ENCODE measurements around the gene KCTD13.
"Not testable (repeated sequence)": the region's sequence is repeated elsewhere in the genome, so short reads cannot be mapped to it uniquely, and the experiment has no call there.

The KCTD13 gene

GRCh38 chr16:29877266-29877961 is 48.6 kb downstream of the KCTD13 start:
- DNase-seq: no peak

DNA sequence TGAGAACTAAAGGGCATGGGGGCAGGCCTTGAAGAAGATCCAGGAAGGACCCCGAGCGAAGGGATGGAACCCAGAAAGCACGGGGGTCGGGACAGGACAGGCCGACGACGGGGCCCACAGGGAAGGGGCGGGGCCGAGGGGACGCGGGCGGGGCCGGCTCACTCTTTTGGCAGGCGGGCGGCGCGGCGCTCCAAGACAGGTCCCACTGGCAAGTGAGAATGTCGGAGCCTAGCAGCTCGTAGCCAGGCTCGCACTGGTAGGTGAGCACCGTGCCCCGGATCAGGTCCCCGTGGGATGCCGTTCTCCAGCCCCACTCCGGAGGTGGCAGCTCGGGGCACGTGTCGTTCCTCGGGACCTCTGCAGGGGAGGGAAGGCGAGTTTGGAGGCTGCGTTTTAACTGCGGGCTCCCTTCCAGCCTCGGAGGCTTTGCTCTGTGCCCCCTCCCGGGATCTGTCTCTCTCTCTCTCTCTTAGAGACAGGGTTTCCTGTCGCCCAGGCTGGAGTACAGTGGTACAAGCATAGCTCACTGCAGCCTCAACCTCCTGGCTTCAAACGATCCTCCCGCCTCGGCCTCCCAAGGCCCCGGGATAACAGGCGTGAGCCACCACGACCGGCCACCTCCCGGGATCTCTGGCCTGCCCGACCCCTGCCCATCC is 49.3 kb downstream of the KCTD13 start:
- no peak for DNase-seq

DNA sequence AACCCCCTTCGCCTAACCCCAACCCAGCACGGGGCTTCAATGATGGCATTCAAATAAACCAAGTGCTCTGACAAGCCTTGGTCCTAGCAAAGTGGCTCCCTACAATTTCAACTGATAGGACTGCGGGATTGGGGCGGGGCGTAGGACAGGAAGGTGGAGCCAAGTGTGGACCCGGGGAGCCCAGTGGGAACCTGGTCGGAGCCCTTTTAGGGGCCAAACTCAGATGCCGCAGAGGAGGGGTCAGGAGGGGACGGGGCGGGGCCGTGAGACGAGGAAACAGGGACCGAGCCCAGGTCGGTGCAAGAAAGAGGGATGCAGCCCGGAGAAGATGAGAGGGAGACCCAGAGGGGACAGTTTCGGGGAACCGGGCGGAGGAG is 49.8 kb downstream of the KCTD13 start:
- no peak for DNase-seq

DNA sequence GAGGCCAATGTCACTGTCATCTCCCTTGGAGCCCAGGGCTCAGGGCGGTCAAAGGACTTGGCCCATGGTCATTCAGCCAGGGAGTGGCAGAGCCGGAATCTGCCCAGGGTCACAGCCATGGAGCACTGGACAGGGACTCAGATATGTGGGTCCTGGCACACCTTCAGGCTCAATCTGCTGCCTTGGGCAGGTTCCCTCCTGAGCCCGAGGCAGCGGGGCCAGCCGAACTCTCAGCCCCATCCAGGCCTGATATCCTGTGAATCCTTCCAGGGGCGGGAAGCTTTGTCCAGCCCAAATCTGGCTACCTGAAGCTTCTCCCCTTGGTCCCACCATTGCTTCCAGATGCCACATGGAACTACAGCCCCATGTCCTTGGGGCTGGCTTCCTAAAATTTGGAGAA is 50.8 kb downstream of the KCTD13 start:
- DNase-seq: no peak

GRCh38 chr16:29873319-29873718 is 52.7 kb downstream of the KCTD13 start:
- no peak for DNase-seq

DNA sequence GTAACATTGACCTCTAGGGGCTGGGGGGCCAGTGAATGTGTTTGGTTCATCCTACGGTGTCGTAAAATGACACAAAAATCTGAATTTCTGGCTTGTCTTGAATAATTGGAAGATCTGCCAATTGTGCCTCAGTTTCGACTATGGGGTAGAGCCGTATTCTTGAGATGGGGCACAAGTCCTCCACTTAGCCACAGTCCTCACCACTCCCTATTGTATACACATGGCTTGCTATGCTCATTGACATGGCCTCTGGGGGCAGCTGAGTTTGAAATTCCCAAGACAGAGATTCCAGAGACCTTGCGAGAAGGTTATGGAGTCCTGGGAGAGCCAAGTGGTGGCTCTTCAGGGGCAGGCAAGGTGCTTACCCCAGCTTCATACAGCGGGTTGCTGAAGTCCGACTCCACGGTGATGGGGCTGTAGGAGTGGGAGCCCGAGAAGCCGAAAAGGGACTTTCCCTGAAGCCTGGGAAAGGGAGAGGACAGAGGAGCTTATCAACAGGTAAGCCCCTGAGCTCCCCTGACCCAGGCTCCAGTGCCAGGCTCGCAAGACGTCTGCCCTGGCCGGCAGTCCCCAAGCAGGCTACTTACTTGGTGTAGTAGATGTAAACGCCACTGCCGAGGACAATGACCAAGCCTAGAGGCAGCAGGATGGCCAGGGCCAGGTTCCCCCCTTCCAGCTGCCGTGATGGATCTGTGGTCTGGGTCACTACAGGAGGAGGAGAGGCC is 54.0 kb downstream of the KCTD13 start:
- DNase-seq: no peak

DNA sequence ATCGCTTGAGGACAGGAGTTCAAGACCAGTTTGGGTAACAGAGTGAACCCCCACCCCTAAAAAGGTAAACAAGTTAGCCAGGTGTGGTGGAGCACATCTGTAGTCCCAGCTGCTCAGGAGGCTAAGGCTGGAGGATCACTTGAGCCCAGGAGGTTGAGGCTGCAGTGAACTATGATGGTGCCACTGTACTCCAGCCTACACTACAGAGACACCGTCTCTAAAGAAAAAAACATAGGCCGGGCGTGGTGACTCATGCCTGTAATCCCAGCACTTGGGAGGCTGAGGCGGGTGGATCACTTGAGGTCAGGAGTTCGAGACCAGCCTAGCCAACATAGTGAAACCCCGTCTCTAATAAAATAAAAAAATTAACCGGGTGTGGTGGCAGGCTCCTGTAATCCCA is 57.0 kb downstream of the KCTD13 start:
- not testable (repeated sequence) for DNase-seq

DNA sequence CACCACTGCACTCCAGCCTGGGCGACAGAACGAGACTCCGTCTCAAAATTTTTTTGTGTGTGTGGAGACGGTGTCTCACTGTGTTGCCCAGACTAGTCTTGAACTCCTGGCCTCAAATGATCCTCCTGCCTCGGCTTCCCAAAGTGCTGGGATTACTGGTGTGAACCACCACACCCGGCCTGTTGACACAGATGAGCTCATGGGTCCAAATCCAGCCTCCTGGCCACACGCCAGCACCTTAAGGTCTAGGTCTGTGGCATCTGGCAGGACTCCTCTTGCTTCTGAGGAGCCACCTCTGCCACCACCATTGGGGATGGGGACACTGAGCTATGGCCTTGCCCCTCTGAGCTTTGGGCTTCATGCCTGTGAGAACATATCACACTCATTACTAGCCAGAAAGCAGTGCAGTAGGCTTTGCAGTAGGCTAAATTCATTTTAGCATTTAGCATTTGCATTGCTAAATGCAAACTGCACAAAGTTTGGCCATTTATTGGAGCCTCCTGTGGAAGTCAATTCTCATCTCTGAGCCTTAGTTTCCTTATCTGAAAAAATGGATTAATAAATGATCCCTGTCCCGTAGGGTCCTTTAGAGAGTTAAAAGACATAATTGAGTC is 57.5 kb downstream of the KCTD13 start:
- DNase-seq: no peak

DNA sequence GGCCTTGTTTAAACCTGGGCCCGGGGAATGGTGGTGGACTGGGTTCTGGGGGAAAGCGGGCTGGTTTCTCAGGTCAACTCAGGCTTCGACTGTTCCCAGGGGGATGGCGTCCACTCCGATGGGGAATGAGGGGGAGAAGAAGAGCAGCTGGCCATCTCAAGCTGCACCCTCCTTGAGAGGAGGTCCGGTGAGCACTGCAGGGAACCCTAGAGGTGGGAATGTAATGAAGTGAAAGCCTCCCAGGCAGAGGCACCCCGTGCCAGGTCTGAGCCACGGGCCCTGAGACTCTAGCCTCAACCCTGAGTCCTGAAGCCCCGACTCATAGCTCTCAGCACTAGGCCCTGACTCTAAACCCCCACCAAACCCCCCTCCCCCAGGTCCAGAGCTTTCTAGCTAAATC is 61.8 kb downstream of the KCTD13 start:
- no peak for DNase-seq

DNA sequence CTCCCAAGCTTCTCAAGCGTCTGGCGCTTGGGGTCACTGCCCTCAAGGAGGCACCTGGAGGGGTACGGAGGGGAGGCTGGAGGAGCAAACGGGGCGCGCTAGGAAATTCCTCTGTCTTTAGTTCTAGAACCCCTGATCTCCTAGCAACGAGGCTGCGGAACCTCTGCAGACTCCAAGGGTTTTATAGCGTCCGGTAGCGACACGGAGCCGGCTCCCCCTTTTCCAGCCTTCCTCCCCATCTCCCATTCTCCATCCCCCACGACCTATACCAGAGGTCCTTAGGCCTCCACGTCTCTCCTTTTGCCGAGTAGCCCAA is 62.4 kb downstream of the KCTD13 start:
- no peak for DNase-seq

- peak; percentile 90 for DNase-seq
Measured at GRCh38 chr16:29862884-29863668, 63.0 kb downstream of the KCTD13 start, which contains the start of gene CDIPT. CDIPT (minus strand) TSS chr16:29863226; CDS start chr16:29862857, 369 bp downstream.

DNA sequence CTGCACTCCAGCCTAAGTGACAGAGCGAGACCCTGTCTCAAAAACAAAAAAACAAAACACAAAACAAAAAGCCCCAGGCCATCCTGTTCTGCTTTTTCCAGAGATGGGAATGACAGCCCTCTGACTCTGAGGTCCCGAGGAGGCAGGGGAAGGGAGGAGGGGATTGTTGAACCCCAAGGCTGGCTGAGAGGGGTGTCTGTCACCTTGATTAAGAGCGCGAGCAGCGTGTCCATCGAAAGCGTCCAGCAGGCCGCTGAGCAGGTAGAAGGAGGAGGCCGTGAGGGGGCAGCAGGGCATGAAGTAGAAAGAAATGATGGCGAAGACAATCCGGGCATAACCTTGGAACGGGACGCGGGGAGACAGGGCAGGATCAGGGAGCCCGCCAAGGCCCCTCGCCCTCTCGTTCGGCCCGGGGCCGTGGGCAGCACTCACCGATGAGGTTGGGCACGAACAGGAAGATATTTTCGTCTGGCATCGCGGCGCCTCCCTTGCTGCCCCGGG is 63.6 kb downstream of the KCTD13 start:
- DNase-seq: no peak

DNA sequence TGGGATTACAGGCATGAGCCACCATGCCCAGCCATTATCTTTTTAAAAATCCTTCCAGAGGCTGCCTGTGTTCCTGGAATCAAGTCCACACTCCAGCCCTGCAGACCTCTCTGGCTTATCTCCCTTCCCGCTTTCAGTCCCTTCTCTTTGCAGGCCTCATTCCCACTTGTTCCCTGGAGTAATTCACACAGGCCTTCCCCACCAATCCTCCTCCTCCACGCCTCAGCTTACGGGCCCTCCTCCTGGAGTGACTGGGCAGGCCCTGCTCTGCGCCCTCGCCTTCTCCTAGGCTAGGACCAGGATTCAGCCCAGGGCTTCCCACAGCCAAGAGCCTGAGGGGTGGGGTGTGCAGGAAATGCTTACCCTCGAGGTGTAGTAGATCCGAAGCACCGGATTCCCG is 65.8 kb downstream of the KCTD13 start:
- no peak for DNase-seq

DNA sequence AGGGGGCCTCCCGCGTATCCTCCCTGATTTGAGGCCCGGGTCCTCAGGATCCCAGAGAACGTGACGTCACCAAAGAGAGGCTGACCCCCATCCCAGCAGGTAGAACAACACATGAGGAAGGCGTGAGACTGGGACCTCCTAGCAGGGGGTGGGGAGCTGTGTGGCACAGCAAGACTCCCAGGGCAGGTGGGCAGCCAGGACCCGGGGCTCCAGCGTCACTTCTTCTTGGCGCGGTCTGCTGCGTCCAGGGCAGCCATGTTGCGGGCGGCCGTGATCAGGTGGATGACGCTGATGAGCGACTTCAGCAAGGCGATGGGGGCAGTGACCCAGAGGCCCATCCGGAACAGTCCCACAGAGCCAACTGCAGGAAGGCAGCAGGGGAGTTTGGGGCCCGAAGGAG is 67.1 kb downstream of the KCTD13 start:
- DNase-seq: no peak

DNA sequence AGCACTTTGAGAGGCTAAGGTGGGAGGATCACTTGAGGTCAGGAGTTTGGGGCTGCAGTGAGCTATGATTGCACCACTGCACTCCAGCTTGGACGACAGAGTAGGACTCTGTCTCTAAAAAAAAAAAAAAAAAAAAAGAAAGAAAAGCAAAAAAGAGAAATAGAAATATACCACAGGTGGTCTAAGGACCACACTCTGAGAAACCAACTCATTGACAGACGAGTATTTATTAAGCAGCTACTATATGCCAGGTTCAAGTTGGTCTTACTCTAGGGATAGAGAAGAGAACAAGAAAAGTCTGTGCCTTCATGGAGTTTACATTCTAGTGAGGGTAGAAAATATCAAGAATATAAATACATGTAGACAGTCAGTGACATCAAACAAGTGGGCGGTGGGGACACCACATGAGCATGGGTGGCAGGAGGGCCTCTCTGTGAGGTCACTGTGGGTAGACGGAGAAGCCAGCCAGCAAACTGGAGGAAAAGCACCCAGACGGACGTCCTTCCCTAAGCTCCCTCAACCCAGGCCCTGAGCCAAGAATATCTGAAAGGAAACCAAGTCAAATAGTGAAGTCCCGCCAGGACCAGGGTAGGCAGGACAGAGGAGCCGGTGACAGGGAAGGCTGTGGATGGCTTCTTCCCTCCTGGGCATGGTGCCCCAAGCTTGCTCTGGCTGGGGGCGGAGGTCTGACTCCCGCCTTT is 67.7 kb downstream of the KCTD13 start:
- no peak for DNase-seq

- no peak for DNase-seq
Measured at GRCh38 chr16:29857133-29857760, 68.8 kb downstream of the KCTD13 start.

Data from NCI-H526 treated with DMSO at 0.1 percent for 48 hours (cell line).